Measurements from ENCODE around the gene RRP12. TPM values are rescaled to one million over a fixed set of nuclear protein-coding genes. Genes with fewer than 3 reads are reported as not detected.

The RRP12 gene
- total and polyA plus RNA-seq, 2 of the 4 experiments (the other 2 are of a cell fraction) = 21.5 to 23.3 TPM

DNA sequence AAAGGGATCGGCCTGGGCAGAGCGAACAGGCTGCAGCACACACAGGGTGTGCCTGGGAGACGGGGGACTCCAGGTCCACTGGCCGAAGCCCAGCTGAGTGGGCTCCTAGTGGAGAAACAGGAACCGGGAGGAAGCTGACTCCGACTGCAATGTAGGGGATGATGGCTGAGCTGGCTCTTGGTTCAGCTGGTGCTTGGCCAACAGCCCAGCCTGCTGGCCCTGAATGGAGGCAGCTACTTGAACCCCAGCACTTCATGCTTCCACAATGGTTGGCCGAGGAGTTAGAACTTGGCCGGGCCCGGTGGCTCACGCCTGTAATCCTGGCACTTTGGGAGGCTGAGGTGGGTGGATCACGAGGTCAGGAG, 39.6 kb downstream of the RRP12 start:
- no CpG with 5 or more reads among the region's 11 CpGs for WGBS, 2 experiments (ENCODE audit: extremely low coverage in 2 of 2, insufficient read length in 1 of 2)
- intact Hi-C loops (cut with micrococcal nuclease) = no loop called here
- Histone ChIP-seq H2AFZ (replicated peaks; ENCODE audit: low read length, poor library complexity) (no peak overlapping the region), H3K9me3 (ENCODE audit: control insufficient read depth, insufficient read depth, low read length) (no peaks in the 10 kb centered on the region), H3K4me3 (ENCODE audit: insufficient read depth, low read depth, low read length) (no peak overlapping the region), H3K79me1 (ENCODE audit: low read depth in 1 of 2, low read length in 2 of 2) (no peaks in the 10 kb centered on the region), H3K27ac (ENCODE audit: insufficient read depth, low read length) (no peak overlapping the region), H2BK120ac (ENCODE audit: low read depth, low read length) (no peak overlapping the region), H4K8ac (ENCODE audit: low read depth in 2 of 2, low read length in 2 of 2) (no peak overlapping the region), H3K56ac (ENCODE audit: extremely low read depth, insufficient read depth, low read length) (no peak overlapping the region), H3K14ac (replicated peaks; ENCODE audit: low read depth, low read length) (no peak overlapping the region), H2BK20ac (ENCODE audit: low read depth, low read length) (no peak overlapping the region), H4K91ac (ENCODE audit: insufficient read depth, low read depth, low read length) (no peak overlapping the region), H3K9me1 (ENCODE audit: insufficient read depth, low read length) (0 out of 2 replicates have a peak, but pooled peaks cover 3% of the 10 kb centered on the region), H3K4ac (ENCODE audit: low read depth, low read length) (no peak overlapping the region), H2BK5ac (ENCODE audit: low read depth, low read length, poor library complexity, severe bottlenecking) (no peak overlapping the region), H4K20me1 (ENCODE audit: insufficient read depth, low read length) (no peaks in the 10 kb centered on the region), H3K27me3 (ENCODE audit: control insufficient read depth, insufficient read depth, low read length) (no peaks in the 10 kb centered on the region), H3K4me2 (ENCODE audit: low read depth, low read length) (no peak overlapping the region), H3K9ac (ENCODE audit: low read depth, low read length) (no peak overlapping the region), H3K23ac (ENCODE audit: low read depth, low read length) (no peak overlapping the region), H3K4me1 (ENCODE audit: control insufficient read depth, insufficient read depth, low read length) (no peaks in the 10 kb centered on the region), H2AK9ac (replicated peaks; ENCODE audit: low read depth, low read length, poor library complexity) (no peak overlapping the region), H3K18ac (ENCODE audit: low read depth, low read length) (no peak overlapping the region), H3K36me3 (ENCODE audit: control insufficient read depth, insufficient read depth, low read length) (peaks cover 39% of the 10 kb centered on the region), H2BK15ac (ENCODE audit: low read depth, low read length) (no peak overlapping the region), H2AK5ac (ENCODE audit: low read depth, low read length) (no peak overlapping the region), H4K5ac (ENCODE audit: low read depth, low read length) (no peak overlapping the region)
- TF ChIP-seq BHLHE40 (IDR thresholded peaks at IDR 0.05; ENCODE audit: low read depth, low read length) = no peak
- TF ChIP-seq, protein P1, sequence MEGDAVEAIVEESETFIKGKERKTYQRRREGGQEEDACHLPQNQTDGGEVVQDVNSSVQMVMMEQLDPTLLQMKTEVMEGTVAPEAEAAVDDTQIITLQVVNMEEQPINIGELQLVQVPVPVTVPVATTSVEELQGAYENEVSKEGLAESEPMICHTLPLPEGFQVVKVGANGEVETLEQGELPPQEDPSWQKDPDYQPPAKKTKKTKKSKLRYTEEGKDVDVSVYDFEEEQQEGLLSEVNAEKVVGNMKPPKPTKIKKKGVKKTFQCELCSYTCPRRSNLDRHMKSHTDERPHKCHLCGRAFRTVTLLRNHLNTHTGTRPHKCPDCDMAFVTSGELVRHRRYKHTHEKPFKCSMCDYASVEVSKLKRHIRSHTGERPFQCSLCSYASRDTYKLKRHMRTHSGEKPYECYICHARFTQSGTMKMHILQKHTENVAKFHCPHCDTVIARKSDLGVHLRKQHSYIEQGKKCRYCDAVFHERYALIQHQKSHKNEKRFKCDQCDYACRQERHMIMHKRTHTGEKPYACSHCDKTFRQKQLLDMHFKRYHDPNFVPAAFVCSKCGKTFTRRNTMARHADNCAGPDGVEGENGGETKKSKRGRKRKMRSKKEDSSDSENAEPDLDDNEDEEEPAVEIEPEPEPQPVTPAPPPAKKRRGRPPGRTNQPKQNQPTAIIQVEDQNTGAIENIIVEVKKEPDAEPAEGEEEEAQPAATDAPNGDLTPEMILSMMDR (conservative IDR thresholded peaks at IDR 0.05; ENCODE audit: low read depth, low read length) = no peak
- TF ChIP-seq CHD1 (IDR thresholded peaks at IDR 0.05; ENCODE audit: low read depth, low read length) = no peak
- TF ChIP-seq RAD21 (IDR thresholded peaks at IDR 0.05; ENCODE audit: low read length) = no peak
- TF ChIP-seq, protein P2, sequence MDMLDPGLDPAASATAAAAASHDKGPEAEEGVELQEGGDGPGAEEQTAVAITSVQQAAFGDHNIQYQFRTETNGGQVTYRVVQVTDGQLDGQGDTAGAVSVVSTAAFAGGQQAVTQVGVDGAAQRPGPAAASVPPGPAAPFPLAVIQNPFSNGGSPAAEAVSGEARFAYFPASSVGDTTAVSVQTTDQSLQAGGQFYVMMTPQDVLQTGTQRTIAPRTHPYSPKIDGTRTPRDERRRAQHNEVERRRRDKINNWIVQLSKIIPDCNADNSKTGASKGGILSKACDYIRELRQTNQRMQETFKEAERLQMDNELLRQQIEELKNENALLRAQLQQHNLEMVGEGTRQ (IDR thresholded peaks at IDR 0.05; ENCODE audit: low read depth, low read length) = no peak
- TF ChIP-seq RFX5 (IDR thresholded peaks at IDR 0.05; ENCODE audit: low read depth, low read length) = no peak
- TF ChIP-seq MAFK (IDR thresholded peaks at IDR 0.05; ENCODE audit: low read depth, low read length) = no peak
- no peak for TF ChIP-seq FOS (IDR thresholded peaks at IDR 0.05; ENCODE audit: low read depth, low read length)
- no peak for TF ChIP-seq POLR2A (IDR thresholded peaks at IDR 0.05; ENCODE audit: low read depth, low read length)
- TF ChIP-seq MXI1 (IDR thresholded peaks at IDR 0.05; ENCODE audit: borderline replicate concordance, low read depth, low read length) = no peak
- no peak for TF ChIP-seq SMC3 (IDR thresholded peaks at IDR 0.05; ENCODE audit: low read depth, low read length)
- no peak for TF ChIP-seq RCOR1 (IDR thresholded peaks at IDR 0.05; ENCODE audit: insufficient replicate concordance, low read length)
- TF ChIP-seq CEBPB (IDR thresholded peaks at IDR 0.05; ENCODE audit: low read depth, low read length) = no peak
- TF ChIP-seq, protein P3, sequence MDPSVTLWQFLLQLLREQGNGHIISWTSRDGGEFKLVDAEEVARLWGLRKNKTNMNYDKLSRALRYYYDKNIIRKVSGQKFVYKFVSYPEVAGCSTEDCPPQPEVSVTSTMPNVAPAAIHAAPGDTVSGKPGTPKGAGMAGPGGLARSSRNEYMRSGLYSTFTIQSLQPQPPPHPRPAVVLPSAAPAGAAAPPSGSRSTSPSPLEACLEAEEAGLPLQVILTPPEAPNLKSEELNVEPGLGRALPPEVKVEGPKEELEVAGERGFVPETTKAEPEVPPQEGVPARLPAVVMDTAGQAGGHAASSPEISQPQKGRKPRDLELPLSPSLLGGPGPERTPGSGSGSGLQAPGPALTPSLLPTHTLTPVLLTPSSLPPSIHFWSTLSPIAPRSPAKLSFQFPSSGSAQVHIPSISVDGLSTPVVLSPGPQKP (IDR thresholded peaks at IDR 0.05; ENCODE audit: borderline replicate concordance, low read depth, low read length) = no peak
- dilution Hi-C loops (cut with HindIII; ENCODE audit: low sequenced_read_pairs, unreplicated experiment) = no loop called here
- ChIA-PET POLR2A (ENCODE audit: unreplicated experiment) (no interaction called here), CTCF (no interaction called here)
- DNase-seq (peak; percentile 7), ATAC-seq (ENCODE audit: low read depth) (no peak)
- in situ Hi-C loops (cut with MboI; ENCODE audit: low sequenced_read_pairs) = no loop called here
- BruUV-seq (replicated peaks) = no TSS peak

All from IMR-90 (cell line).